HEK293T (cell line): Measurements from ENCODE around the gene RNASE7.

Experiments
- ARNT ChIP-seq: fragments of 450-650 bp; IDR thresholded peaks from 2 replicates; pipeline ENCODE4 v1.6.1; 2017; ENCODE audit warnings: mild to moderate bottlenecking
- BHLHE40 ChIP-seq: fragments of 450-650 bp; IDR thresholded peaks from 2 replicates; pipeline ENCODE4 v1.6.1; 2016; ENCODE audit warnings: mild to moderate bottlenecking, moderate library complexity, borderline replicate concordance
- CTBP1 ChIP-seq: fragments of 450-650 bp; IDR thresholded peaks from 2 replicates; pipeline ENCODE4 v1.6.1; 2016; ENCODE audit warnings: borderline replicate concordance
- FOXA1 ChIP-seq: fragments of 450-650 bp; IDR thresholded peaks from 2 replicates; pipeline ENCODE4 v1.6.1; 2016; ENCODE audit warnings: mild to moderate bottlenecking
- FOXK2 ChIP-seq: fragments of 450-650 bp; IDR thresholded peaks from 2 replicates; pipeline ENCODE4 v1.6.1; 2016; ENCODE audit warnings: mild to moderate bottlenecking
- HDGF ChIP-seq: fragments of 450-650 bp; IDR thresholded peaks from 2 replicates; pipeline ENCODE4 v1.6.1; 2017; ENCODE audit warnings: antibody characterized with exemption, borderline replicate concordance
- LEF1 ChIP-seq: fragments of 450-650 bp; IDR thresholded peaks from 2 replicates; pipeline ENCODE4 v1.6.1; 2017; ENCODE audit warnings: mild to moderate bottlenecking, borderline replicate concordance
- NFRKB ChIP-seq: fragments of 450-650 bp; IDR thresholded peaks from 2 replicates; pipeline ENCODE4 v1.6.1; 2016; ENCODE audit warnings: mild to moderate bottlenecking, moderate library complexity
- SP1 ChIP-seq: fragments of 450-650 bp; IDR thresholded peaks from 2 replicates; pipeline ENCODE4 v1.6.1; 2017
- TARDBP ChIP-seq: fragments of 450-650 bp; IDR thresholded peaks from 2 replicates; pipeline ENCODE4 v1.6.1; 2016

- TF ChIP-seq FOXA1, result no peak
- no peak for TF ChIP-seq BHLHE40
- TF ChIP-seq NFRKB, result no peak
- TF ChIP-seq FOXK2, result no peak
- TF ChIP-seq HDGF, result no peak
- TF ChIP-seq SP1, result no peak
- no peak for TF ChIP-seq CTBP1
- no peak for TF ChIP-seq LEF1
- no peak for TF ChIP-seq TARDBP
- no peak for TF ChIP-seq ARNT
Measured at GRCh38 chr14:21023174-21023573, 19.0 kb upstream of the RNASE7 start.
